ENCODE results near the gene CTAG1B. TPM values are rescaled to one million over a fixed set of nuclear protein-coding genes. Genes with fewer than 3 reads are reported as not detected.
"Not testable (repeated sequence)": the region's sequence is repeated elsewhere in the genome, so short reads cannot be mapped to it uniquely, and the experiment has no call there.

Gene CTAG1B
- total and polyA plus RNA-seq, 2 donors (not counting 1 experiment from before 2014, with no cell fraction given) = 0.09 TPM; not detected in 1

DNA sequence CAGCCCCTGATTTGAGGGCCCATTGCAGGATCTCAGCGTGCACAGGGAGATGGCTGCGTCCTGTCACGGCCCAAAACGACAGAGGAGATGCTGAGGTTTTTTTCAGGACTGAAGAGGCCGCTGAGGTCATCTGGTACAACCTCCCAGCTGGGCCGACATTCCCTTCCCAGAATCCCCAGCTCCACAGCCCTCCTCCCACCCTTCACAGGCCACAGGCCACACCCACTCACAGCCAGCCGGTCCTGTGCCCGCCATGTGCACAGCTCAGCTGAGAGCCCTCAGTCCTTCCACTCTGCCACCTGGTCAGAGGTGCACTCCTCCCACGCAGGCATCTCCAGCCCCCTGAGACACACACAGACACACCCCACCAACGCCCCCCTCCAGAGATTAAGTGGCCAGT lies 22.7 kb upstream of the CTAG1B start:
- H3K27me3 Mint-ChIP-seq; H4K20me1 ChIP-seq (ENCODE audit: control insufficient read depth, insufficient read depth, low read length, poor library complexity, severe bottlenecking); H3K4me3 Mint-ChIP-seq; H3K4me2 ChIP-seq (replicated peaks; ENCODE audit: low read depth, low read length, poor library complexity, severe bottlenecking); DNase-seq; H3K4me1 ChIP-seq (ENCODE audit: control insufficient read depth in 2 of 2, insufficient read depth in 2 of 2, low read length in 2 of 2); H3K4me1 Mint-ChIP-seq; H2AFZ ChIP-seq (ENCODE audit: insufficient read depth, low read depth, low read length, poor library complexity, severe bottlenecking); H3K9ac ChIP-seq (ENCODE audit: low read length); H3K36me3 ChIP-seq (replicated peaks in 1 of 2; ENCODE audit: control extremely low read depth in 1 of 2, control insufficient read depth in 1 of 2, extremely low read depth in 1 of 2, insufficient read depth in 2 of 2, low read length in 1 of 2); H3K27me3 ChIP-seq (replicated peaks in 1 of 4; ENCODE audit: control extremely low read depth in 1 of 4, control insufficient read depth in 3 of 4, insufficient read depth in 4 of 4, low read length in 3 of 4); POLR2A ChIA-PET; H3K9me3 ChIP-seq (ENCODE audit: control extremely low read depth in 1 of 3, control insufficient read depth in 2 of 3, insufficient read depth in 1 of 3, low read length in 2 of 3); H3K4me3 ChIP-seq (ENCODE audit: control extremely low read depth in 1 of 5, extremely low read depth in 1 of 5, insufficient read depth in 1 of 5, low read depth in 2 of 5, low read length in 4 of 5); ATAC-seq (ENCODE audit: low read depth); CTCF ChIA-PET; H3K79me2 ChIP-seq (ENCODE audit: control insufficient read depth, insufficient read depth, low read length); H3K27ac Mint-ChIP-seq; intact Hi-C loops (cut with micrococcal nuclease); H3K9me3 Mint-ChIP-seq (ENCODE audit: insufficient read depth); H3K27ac ChIP-seq (ENCODE audit: low read length in 2 of 2): not testable (repeated sequence)
- WGBS (ENCODE audit: insufficient coverage) = no CpG with 5 or more reads among the region's 10 CpGs

DNA sequence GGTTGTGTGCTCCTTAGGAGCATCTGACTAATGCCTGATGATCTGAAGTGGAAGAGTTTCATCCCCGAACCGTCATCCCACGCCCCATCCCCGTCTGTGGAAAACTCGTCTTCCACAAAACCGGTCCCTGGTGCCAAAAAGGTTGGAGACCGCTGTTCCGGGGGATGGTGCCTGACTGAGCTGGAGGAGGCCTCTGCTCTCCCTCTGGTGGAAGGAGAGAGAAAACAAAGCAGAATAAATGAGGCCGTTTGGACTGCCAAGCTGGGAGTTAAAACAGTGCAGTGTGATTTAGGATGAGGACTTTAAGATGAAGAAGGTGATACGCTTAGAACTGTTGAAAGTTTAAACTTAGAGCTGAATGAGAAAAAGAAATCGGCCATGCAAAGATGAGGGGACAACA lies 14.6 kb upstream of the CTAG1B start:
- H3K27me3 ChIP-seq (replicated peaks in 1 of 4; ENCODE audit: control extremely low read depth in 1 of 4, control insufficient read depth in 3 of 4, insufficient read depth in 4 of 4, low read length in 3 of 4); H3K36me3 ChIP-seq (replicated peaks in 1 of 2; ENCODE audit: control extremely low read depth in 1 of 2, control insufficient read depth in 1 of 2, extremely low read depth in 1 of 2, insufficient read depth in 2 of 2, low read length in 1 of 2); ATAC-seq (ENCODE audit: low read depth); H3K79me2 ChIP-seq (ENCODE audit: control insufficient read depth, insufficient read depth, low read length); H4K20me1 ChIP-seq (ENCODE audit: control insufficient read depth, insufficient read depth, low read length, poor library complexity, severe bottlenecking); CTCF ChIA-PET; H3K4me1 ChIP-seq (ENCODE audit: control insufficient read depth in 2 of 2, insufficient read depth in 2 of 2, low read length in 2 of 2); H3K27me3 Mint-ChIP-seq; H3K9me3 ChIP-seq (ENCODE audit: control extremely low read depth in 1 of 3, control insufficient read depth in 2 of 3, insufficient read depth in 1 of 3, low read length in 2 of 3); H3K4me3 Mint-ChIP-seq; H2AFZ ChIP-seq (ENCODE audit: insufficient read depth, low read depth, low read length, poor library complexity, severe bottlenecking); POLR2A ChIA-PET; H3K4me3 ChIP-seq (ENCODE audit: control extremely low read depth in 1 of 5, extremely low read depth in 1 of 5, insufficient read depth in 1 of 5, low read depth in 2 of 5, low read length in 4 of 5); H3K9ac ChIP-seq (ENCODE audit: low read length); intact Hi-C loops (cut with micrococcal nuclease); H3K4me1 Mint-ChIP-seq; H3K4me2 ChIP-seq (replicated peaks; ENCODE audit: low read depth, low read length, poor library complexity, severe bottlenecking); H3K9me3 Mint-ChIP-seq (ENCODE audit: insufficient read depth); H3K27ac Mint-ChIP-seq; H3K27ac ChIP-seq (ENCODE audit: low read length in 2 of 2); DNase-seq: not testable (repeated sequence)
- WGBS (ENCODE audit: insufficient coverage) = no CpG with 5 or more reads among the region's 11 CpGs

DNA sequence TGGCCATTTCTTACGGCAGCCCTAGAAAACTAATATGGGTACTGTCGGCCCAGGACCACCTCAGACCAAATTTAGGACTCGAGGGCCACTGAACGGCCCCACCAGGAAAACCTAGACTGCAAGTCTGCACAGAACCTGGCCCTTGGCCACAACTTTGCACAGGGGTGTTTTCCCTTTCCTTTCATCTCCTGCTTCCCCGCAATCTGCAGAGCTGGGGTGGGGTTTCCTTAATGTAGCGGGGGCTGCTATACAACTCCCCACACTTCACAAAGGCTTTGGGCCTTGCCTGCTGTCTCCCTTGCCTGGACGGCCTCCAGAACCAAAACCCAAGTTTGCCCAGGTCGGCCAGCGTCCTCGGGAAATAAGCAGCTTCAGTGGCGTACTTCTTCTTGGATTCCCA lies 11.9 kb upstream of the CTAG1B start:
- H3K27ac Mint-ChIP-seq; H3K4me1 Mint-ChIP-seq; CTCF ChIA-PET; H3K4me3 ChIP-seq (ENCODE audit: control extremely low read depth in 1 of 5, extremely low read depth in 1 of 5, insufficient read depth in 1 of 5, low read depth in 2 of 5, low read length in 4 of 5); ATAC-seq (ENCODE audit: low read depth); H3K27me3 Mint-ChIP-seq; H3K27ac ChIP-seq (ENCODE audit: low read length in 2 of 2); H3K9me3 ChIP-seq (ENCODE audit: control extremely low read depth in 1 of 3, control insufficient read depth in 2 of 3, insufficient read depth in 1 of 3, low read length in 2 of 3); H3K4me3 Mint-ChIP-seq; H3K79me2 ChIP-seq (ENCODE audit: control insufficient read depth, insufficient read depth, low read length); H3K27me3 ChIP-seq (replicated peaks in 1 of 4; ENCODE audit: control extremely low read depth in 1 of 4, control insufficient read depth in 3 of 4, insufficient read depth in 4 of 4, low read length in 3 of 4); POLR2A ChIA-PET; H3K36me3 ChIP-seq (replicated peaks in 1 of 2; ENCODE audit: control extremely low read depth in 1 of 2, control insufficient read depth in 1 of 2, extremely low read depth in 1 of 2, insufficient read depth in 2 of 2, low read length in 1 of 2); H3K4me2 ChIP-seq (replicated peaks; ENCODE audit: low read depth, low read length, poor library complexity, severe bottlenecking); H3K4me1 ChIP-seq (ENCODE audit: control insufficient read depth in 2 of 2, insufficient read depth in 2 of 2, low read length in 2 of 2); H2AFZ ChIP-seq (ENCODE audit: insufficient read depth, low read depth, low read length, poor library complexity, severe bottlenecking); DNase-seq; intact Hi-C loops (cut with micrococcal nuclease); H3K9me3 Mint-ChIP-seq (ENCODE audit: insufficient read depth); H4K20me1 ChIP-seq (ENCODE audit: control insufficient read depth, insufficient read depth, low read length, poor library complexity, severe bottlenecking); H3K9ac ChIP-seq (ENCODE audit: low read length): not testable (repeated sequence)
- WGBS (ENCODE audit: insufficient coverage) = no CpG with 5 or more reads among the region's 11 CpGs

DNA sequence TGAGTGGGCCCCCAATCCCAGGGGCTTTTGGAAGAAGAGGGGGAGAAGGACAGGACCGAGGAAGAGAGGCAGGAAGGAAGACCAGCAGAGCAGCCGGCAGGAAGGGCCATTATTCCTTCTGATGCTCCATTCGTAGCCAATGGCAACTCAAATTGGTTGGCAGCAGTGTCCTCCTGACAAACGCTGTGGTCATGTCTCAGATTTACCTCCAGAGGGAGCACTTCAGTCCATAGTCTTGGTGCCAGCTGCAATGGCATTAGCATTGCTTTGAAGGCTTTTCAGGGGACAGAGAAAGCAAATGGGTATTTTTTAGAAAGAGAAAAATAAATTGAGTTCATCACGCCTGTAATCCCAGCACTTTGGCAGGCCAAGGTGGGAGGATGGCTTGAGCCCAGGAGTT lies 9.9 kb upstream of the CTAG1B start:
- CTCF ChIA-PET; H3K27me3 Mint-ChIP-seq; H3K27ac ChIP-seq (ENCODE audit: low read length in 2 of 2); H3K27me3 ChIP-seq (replicated peaks in 1 of 4; ENCODE audit: control extremely low read depth in 1 of 4, control insufficient read depth in 3 of 4, insufficient read depth in 4 of 4, low read length in 3 of 4); H3K4me1 Mint-ChIP-seq; H3K9me3 ChIP-seq (ENCODE audit: control extremely low read depth in 1 of 3, control insufficient read depth in 2 of 3, insufficient read depth in 1 of 3, low read length in 2 of 3); H3K9ac ChIP-seq (ENCODE audit: low read length); intact Hi-C loops (cut with micrococcal nuclease); H3K9me3 Mint-ChIP-seq (ENCODE audit: insufficient read depth); H3K4me3 ChIP-seq (ENCODE audit: control extremely low read depth in 1 of 5, extremely low read depth in 1 of 5, insufficient read depth in 1 of 5, low read depth in 2 of 5, low read length in 4 of 5); H3K79me2 ChIP-seq (ENCODE audit: control insufficient read depth, insufficient read depth, low read length); POLR2A ChIA-PET; H4K20me1 ChIP-seq (ENCODE audit: control insufficient read depth, insufficient read depth, low read length, poor library complexity, severe bottlenecking); H3K4me2 ChIP-seq (replicated peaks; ENCODE audit: low read depth, low read length, poor library complexity, severe bottlenecking); H3K36me3 ChIP-seq (replicated peaks in 1 of 2; ENCODE audit: control extremely low read depth in 1 of 2, control insufficient read depth in 1 of 2, extremely low read depth in 1 of 2, insufficient read depth in 2 of 2, low read length in 1 of 2); H3K4me3 Mint-ChIP-seq; H3K27ac Mint-ChIP-seq; H2AFZ ChIP-seq (ENCODE audit: insufficient read depth, low read depth, low read length, poor library complexity, severe bottlenecking); DNase-seq; H3K4me1 ChIP-seq (ENCODE audit: control insufficient read depth in 2 of 2, insufficient read depth in 2 of 2, low read length in 2 of 2): not testable (repeated sequence)
- no CpG with 5 or more reads among the region's 5 CpGs for WGBS (ENCODE audit: insufficient coverage)
- ATAC-seq (ENCODE audit: low read depth) = peak; percentile 60

All from B cell (primary cell).